Right lobe of liver (tissue), 4 donors: Measurements from ENCODE around the gene NKAIN2.

ENCODE experiments used
- POLR2A ChIP-seq: fragments of 450-650 bp; IDR thresholded peaks from one replicate; pipeline ENCODE4 v1.6.1; 2017; ENCODE audit warnings: antibody characterized with exemption, mild to moderate bottlenecking
- TF ChIP-seq, protein P1 (sequence below), 4 donors: fragments of 200-600 bp in 3 of 4; fragments of 450-650 bp in 1 of 4; IDR thresholded peaks; one replicate each; pipeline versions ENCODE4 v1.5.1 to v1.8.0; 2016 to 2022; ENCODE audit warnings: antibody characterized with exemption in 4 of 4, mild to moderate bottlenecking in 2 of 4
- donor health status: DM: no; HTN: no; CAD: no.
- donor health status: DM: no; HTN: no; CAD: no.
- donor health status: DM: no; HTN: yes; CAD: no.

DNA sequence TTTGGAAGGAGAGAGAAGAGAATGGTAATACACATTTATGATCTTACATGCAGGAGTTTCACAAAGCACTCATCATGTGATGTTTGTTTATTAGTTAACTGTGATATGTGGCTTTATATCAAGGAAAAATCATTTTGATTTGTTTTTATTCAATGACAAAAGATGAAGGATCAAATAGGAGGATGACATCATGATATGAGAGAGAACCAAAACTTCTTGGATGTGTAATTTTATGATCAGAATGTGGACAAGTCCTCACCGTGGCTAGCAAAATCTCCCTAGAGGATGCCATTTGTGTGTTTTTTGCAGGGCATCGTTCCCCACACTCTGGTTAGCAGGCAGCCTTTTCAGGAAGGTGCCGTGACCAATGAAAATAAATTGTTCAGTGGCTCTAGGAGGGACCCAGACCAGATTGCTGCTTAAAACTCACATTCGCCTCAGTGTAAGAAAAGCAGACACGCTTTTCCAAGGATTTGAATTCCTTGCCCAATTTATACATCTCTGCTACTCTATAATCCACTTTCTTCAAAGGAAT, 552.7 kb downstream of the NKAIN2 start:
- TF ChIP-seq, protein P1, sequence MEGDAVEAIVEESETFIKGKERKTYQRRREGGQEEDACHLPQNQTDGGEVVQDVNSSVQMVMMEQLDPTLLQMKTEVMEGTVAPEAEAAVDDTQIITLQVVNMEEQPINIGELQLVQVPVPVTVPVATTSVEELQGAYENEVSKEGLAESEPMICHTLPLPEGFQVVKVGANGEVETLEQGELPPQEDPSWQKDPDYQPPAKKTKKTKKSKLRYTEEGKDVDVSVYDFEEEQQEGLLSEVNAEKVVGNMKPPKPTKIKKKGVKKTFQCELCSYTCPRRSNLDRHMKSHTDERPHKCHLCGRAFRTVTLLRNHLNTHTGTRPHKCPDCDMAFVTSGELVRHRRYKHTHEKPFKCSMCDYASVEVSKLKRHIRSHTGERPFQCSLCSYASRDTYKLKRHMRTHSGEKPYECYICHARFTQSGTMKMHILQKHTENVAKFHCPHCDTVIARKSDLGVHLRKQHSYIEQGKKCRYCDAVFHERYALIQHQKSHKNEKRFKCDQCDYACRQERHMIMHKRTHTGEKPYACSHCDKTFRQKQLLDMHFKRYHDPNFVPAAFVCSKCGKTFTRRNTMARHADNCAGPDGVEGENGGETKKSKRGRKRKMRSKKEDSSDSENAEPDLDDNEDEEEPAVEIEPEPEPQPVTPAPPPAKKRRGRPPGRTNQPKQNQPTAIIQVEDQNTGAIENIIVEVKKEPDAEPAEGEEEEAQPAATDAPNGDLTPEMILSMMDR (IDR thresholded peaks at IDR 0.05) = no peak
- TF ChIP-seq POLR2A = no peak
